NCI-H69 (cell line): ENCODE data around the gene MMP2.

Experiments
- DNase-seq: peaks from one replicate; lab custom pipeline; 2025; lab: John Stamatoyannopoulos, UW

Gene MMP2

GRCh38 chr16:55513616-55514015 lies 34.6 kb downstream of the MMP2 start:
- no peak for DNase-seq

DNA sequence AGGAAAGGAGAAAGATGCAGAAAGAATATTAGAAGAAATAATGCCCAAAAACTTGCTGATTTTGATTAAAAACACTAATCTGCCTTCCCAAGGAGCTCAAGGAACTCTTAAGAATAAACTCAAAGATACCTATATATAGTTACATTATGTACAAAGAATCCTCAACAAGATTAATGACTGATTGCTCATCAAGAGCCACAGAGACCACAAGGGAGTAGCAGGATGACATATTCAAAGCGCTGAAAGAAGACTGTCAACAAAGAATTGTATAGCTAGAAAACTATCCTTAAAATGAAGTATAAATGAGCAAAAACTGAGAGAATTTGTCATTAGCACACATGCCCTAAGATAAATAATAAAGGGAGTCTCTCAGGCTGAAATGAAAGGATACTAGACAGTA lies 36.1 kb downstream of the MMP2 start:
- DNase-seq, result no peak

- no peak for DNase-seq
These were observed 42.8 kb downstream of the MMP2 start for GRCh38 chr16:55521792-55522191.

GRCh38 chr16:55526441-55526840 lies 47.4 kb downstream of the MMP2 start:
- DNase-seq, result no peak

GRCh38 chr16:55527885-55528284 lies 48.9 kb downstream of the MMP2 start:
- DNase-seq, result no peak

DNA sequence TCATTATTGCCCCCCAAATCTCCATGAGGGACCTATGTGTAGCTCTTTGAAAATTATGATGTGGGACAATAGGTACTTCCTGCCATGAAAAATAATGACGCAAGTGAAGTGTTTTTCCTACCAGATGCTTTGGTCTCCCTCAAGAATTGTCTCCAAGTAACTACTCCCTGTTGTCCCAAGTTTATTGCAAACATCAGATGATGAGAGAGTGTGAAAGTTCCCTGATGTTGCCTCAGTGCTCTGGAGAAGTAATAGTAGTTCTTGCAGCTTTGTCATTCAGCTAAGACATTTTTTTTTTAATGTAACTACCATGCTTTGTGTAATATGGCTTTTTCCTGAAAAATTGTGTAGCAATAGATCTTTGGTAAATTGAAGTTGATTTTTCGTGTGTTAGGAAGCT lies 50.0 kb downstream of the MMP2 start:
- DNase-seq, result no peak

DNA sequence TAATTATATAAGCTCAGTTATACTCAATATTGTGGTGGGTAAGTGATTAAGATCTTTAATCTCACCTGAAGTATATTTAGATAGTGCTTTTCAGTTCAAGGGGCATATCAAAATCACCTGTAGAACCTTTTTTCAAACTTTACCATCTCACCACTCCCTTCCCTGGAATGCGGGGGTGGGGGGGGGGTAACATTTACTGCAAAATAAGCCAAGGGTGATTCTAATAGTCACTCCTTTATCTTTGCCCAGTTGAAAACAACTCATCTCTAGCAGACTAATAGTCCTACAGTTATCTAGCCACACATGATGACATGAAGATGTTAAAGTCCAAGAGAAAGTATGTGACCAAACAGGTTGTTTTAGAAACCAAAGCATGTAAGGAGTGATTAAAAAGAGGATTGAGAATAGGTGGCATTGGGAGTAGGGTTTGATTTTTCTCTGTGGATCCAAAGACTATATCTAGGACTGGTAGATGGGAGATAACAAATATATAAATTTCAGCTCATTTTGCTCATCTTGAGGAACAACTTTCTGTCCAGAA lies 51.4 kb downstream of the MMP2 start:
- DNase-seq, result no peak

GRCh38 chr16:55532227-55532626 lies 53.2 kb downstream of the MMP2 start:
- no peak for DNase-seq

DNA sequence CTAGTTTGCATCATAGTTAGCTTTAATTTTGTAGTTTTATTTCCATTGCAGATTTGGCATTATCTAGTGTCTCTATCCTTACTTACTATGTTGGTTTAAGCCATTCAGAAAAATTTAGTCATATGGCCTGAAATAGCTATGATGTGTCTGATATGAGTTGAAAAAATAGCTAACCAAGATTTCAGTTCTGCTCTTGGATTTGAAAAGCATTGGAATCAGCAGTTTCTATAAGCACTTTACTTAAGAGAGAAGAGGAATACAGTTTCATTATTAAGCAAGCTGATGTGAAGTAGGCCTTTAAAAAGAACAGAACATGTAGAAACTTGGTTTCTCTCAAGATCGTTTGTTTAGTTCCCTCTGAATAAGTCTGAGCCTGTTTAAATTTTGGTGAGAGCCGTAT lies 55.8 kb downstream of the MMP2 start:
- no peak for DNase-seq

- no peak for DNase-seq
These were observed 60.1 kb downstream of the MMP2 start for GRCh38 chr16:55539049-55539448.

- DNase-seq, result no peak
These were observed 60.5 kb downstream of the MMP2 start for GRCh38 chr16:55539488-55539887.

GRCh38 chr16:55540221-55540620 lies 61.2 kb downstream of the MMP2 start:
- no peak for DNase-seq

GRCh38 chr16:55542459-55543082 lies 63.6 kb downstream of the MMP2 start:
- DNase-seq, result no peak

- DNase-seq, result no peak
These were observed 64.5 kb downstream of the MMP2 start for GRCh38 chr16:55543472-55543871.

- DNase-seq, result no peak
These were observed 73.6 kb downstream of the MMP2 start for GRCh38 chr16:55552621-55553020.

DNA sequence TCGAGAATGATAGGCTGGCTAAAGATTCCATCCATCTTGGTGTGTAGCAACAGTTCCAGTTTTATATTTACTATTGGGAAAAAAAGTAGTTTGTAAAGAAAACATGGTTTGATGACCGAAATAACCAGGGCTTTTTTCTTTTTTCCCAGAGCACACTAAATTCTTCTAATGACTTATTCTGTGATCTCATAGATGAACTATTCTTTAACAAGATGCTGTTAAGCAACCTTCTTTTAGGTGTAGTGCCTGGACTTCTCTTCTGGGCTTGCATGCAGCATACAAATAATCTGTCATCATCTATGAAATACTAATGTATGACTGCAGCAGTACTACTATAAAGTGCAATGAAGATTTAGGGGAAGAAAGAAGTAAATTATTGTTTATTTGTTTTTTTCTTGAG lies 76.4 kb downstream of the MMP2 start:
- no peak for DNase-seq
